HepG2 (cell line): Measurements from ENCODE around the gene LDLRAD4. TPM values are rescaled to one million over a fixed set of nuclear protein-coding genes. Genes with fewer than 3 reads are reported as not detected.
A peak's percentile ranks its signal among the peaks of the same experiment; 100 is the strongest.

Experiments
- AGO2 ChIP-seq: fragments of 200-400 bp; formaldehyde crosslinking; optimal IDR thresholded peaks from 2 replicates; pipeline ENCODE3; 2017; ENCODE audit warnings: mild to moderate bottlenecking, low read depth, low read length, moderate library complexity
- ARHGAP35 ChIP-seq: sonication (generic); formaldehyde crosslinking; IDR thresholded peaks from 2 replicates; pipeline ENCODE4 v1.9.0; 2022; ENCODE audit warnings: mild to moderate bottlenecking, inconsistent platforms, moderate library complexity, missing genetic modification reagents, borderline replicate concordance
- HNRNPLL ChIP-seq: fragments of 200-400 bp; formaldehyde crosslinking; IDR thresholded peaks from 2 replicates; pipeline ENCODE4 v1.6.1; 2017; ENCODE audit warnings: mild to moderate bottlenecking, low read depth, low read length; ENCODE audit not compliant: poor library complexity, severe bottlenecking
- HOXA3 ChIP-seq: sonication (generic); formaldehyde crosslinking; IDR thresholded peaks from 2 replicates; pipeline ENCODE4 v1.5.0; 2020; ENCODE audit warnings: missing genetic modification reagents
- NONO ChIP-seq, 2 experiments: fragments of 450-650 bp in 1 of 2; sonication (generic) in 1 of 2; formaldehyde crosslinking in 1 of 2; IDR thresholded peaks in 1 of 2; conservative IDR thresholded peaks in 1 of 2; 2 replicates each; pipeline versions ENCODE4 v1.6.1 to v1.8.0; 2017 to 2022; ENCODE audit warnings: mild to moderate bottlenecking in 1 of 2, missing genetic modification reagents in 1 of 2, moderate library complexity in 1 of 2
- POLR2AphosphoS5 ChIP-seq: IDR thresholded peaks from 2 replicates; pipeline ENCODE4 v1.6.1; 2012; ENCODE audit warnings: low read depth, low read length
- STAG1 ChIP-seq: sonication (generic); formaldehyde crosslinking; IDR thresholded peaks from 2 replicates; pipeline ENCODE4 v1.4.0; 2020; ENCODE audit warnings: missing genetic modification reagents
- ZBTB7A ChIP-seq: sonication (generic); formaldehyde crosslinking; IDR thresholded peaks from 2 replicates; pipeline ENCODE4 v1.8.0; 2022; ENCODE audit warnings: mild to moderate bottlenecking, missing genetic modification reagents
- ZFX ChIP-seq: sonication (generic); formaldehyde crosslinking; IDR thresholded peaks from 2 replicates; pipeline ENCODE4 v1.4.0; 2020; ENCODE audit warnings: mild to moderate bottlenecking, low read depth, missing genetic modification reagents, moderate library complexity
- ZNF101 ChIP-seq: sonication (generic); formaldehyde crosslinking; IDR thresholded peaks from 2 replicates; pipeline ENCODE4 v1.4.0; 2020; ENCODE audit warnings: mild to moderate bottlenecking, low read depth, missing genetic modification reagents, borderline replicate concordance
- ZNF510 ChIP-seq: sonication (generic); formaldehyde crosslinking; IDR thresholded peaks from 2 replicates; pipeline ENCODE4 v1.4.0; 2020; ENCODE audit warnings: low read depth, mild to moderate bottlenecking, missing genetic modification reagents
- ZNF605 ChIP-seq: sonication (generic); formaldehyde crosslinking; IDR thresholded peaks from 2 replicates; pipeline ENCODE4 v1.8.0; 2022; ENCODE audit warnings: mild to moderate bottlenecking, missing genetic modification reagents
- ZNF652 ChIP-seq: IDR thresholded peaks from 2 replicates; pipeline ENCODE4 v1.6.1; 2016; ENCODE audit warnings: low read depth, borderline replicate concordance
- ZNF777 ChIP-seq: sonication (generic); formaldehyde crosslinking; IDR thresholded peaks from 2 replicates; pipeline ENCODE4 v1.4.0; 2020; ENCODE audit warnings: missing genetic modification reagents
- ZNF790 ChIP-seq: sonication (generic); formaldehyde crosslinking; IDR thresholded peaks from 2 replicates; pipeline ENCODE4 v1.8.0; 2022; ENCODE audit warnings: missing genetic modification reagents, mild to moderate bottlenecking, borderline replicate concordance
- polyA plus RNA-seq, 8 experiments: library from polyadenylated mRNA; depleted of rRNA in 3 of 8; stranded (reverse) in 7 of 8; unstranded in 1 of 8; fragments of >200 nt; fragmentation: Illumina TruSeq in 4 of 8; extraction: Trizol in 4 of 8; gene quantifications; 2 replicates each; pipeline versions ENCODE4 v1.2.1 to v1.2.3, GENCODE V29; 2011 to 2016; ENCODE audit warnings: low read depth in 4 of 8, missing spikeins in 1 of 8, mixed read lengths in 1 of 8; ENCODE audit not compliant: insufficient read depth in 1 of 8
- total RNA-seq, 5 experiments: library from RNA; depleted of rRNA; stranded (reverse); fragments of >200 nt; fragmentation: Illumina TruSeq; extraction: Trizol; gene quantifications; 2 replicates each; pipeline ENCODE4 v1.2.3, GENCODE V29; 2016; ENCODE audit warnings: low read depth in 1 of 5
- TF ChIP-seq, protein P1 (sequence below): sonication (generic); formaldehyde crosslinking; IDR thresholded peaks from 2 replicates; pipeline ENCODE4 v1.5.1; 2020; ENCODE audit warnings: mild to moderate bottlenecking, missing genetic modification reagents, moderate library complexity
- TF ChIP-seq, protein P2 (sequence below): sonication (generic); formaldehyde crosslinking; IDR thresholded peaks from 2 replicates; pipeline ENCODE4 v1.4.0; 2020; ENCODE audit warnings: missing genetic modification reagents
- TF ChIP-seq, protein P3 (sequence below): sonication (generic); formaldehyde crosslinking; IDR thresholded peaks from 2 replicates; pipeline ENCODE4 v1.4.0; 2020; ENCODE audit warnings: missing genetic modification reagents
- TF ChIP-seq, protein P4 (sequence below): IDR thresholded peaks from 2 replicates; pipeline ENCODE4 v1.6.1; 2012; ENCODE audit warnings: inconsistent platforms

The LDLRAD4 gene
- total and polyA plus RNA-seq, 2 of the 13 experiments (the other 11 are each of a cell fraction or from before 2014, with no cell fraction given), result 13.6 to 20.9 TPM

DNA sequence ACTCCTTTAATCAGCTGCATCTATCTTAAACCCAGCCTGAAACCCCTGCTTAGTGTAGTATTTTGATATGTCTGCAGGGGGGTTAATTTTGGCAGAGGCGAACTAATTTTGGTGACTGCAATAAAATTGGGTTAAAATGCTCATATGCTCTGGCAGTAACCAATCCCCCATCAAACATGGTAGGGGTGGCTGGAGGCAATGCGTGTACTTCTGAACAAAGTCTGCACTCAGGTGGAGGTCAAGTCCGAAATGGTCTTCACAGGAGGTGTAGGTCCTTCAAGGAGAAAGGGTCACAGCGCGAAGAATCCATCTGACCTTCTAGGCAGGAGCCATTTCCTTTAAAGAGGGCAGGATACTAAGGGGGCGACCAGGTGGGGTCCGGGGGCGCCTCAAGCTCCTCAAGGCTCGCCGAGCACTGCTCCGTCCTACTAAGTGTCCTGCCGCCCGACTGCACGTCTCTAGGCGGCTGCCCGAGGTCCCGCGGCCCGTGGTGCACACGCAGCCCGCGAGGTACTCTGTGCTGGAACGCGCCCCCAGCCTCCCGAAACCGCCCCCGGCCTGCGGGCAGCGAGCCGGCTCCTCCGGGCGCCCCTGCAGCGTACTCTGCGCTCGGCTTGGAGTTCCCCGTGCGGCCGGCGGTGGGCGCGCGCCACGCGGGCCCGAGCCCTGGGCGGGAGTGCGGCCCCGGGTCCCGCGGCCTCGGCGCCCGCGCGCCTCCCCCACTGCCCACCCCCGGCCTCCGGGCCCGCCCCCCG lies 1.7 kb upstream of the LDLRAD4 start (continued):
- TF ChIP-seq, protein P1, sequence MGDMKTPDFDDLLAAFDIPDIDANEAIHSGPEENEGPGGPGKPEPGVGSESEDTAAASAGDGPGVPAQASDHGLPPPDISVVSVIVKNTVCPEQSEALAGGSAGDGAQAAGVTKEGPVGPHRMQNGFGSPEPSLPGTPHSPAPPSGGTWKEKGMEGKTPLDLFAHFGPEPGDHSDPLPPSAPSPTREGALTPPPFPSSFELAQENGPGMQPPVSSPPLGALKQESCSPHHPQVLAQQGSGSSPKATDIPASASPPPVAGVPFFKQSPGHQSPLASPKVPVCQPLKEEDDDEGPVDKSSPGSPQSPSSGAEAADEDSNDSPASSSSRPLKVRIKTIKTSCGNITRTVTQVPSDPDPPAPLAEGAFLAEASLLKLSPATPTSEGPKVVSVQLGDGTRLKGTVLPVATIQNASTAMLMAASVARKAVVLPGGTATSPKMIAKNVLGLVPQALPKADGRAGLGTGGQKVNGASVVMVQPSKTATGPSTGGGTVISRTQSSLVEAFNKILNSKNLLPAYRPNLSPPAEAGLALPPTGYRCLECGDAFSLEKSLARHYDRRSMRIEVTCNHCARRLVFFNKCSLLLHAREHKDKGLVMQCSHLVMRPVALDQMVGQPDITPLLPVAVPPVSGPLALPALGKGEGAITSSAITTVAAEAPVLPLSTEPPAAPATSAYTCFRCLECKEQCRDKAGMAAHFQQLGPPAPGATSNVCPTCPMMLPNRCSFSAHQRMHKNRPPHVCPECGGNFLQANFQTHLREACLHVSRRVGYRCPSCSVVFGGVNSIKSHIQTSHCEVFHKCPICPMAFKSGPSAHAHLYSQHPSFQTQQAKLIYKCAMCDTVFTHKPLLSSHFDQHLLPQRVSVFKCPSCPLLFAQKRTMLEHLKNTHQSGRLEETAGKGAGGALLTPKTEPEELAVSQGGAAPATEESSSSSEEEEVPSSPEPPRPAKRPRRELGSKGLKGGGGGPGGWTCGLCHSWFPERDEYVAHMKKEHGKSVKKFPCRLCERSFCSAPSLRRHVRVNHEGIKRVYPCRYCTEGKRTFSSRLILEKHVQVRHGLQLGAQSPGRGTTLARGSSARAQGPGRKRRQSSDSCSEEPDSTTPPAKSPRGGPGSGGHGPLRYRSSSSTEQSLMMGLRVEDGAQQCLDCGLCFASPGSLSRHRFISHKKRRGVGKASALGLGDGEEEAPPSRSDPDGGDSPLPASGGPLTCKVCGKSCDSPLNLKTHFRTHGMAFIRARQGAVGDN, result peak; percentile 51
- TF ChIP-seq, protein P2, sequence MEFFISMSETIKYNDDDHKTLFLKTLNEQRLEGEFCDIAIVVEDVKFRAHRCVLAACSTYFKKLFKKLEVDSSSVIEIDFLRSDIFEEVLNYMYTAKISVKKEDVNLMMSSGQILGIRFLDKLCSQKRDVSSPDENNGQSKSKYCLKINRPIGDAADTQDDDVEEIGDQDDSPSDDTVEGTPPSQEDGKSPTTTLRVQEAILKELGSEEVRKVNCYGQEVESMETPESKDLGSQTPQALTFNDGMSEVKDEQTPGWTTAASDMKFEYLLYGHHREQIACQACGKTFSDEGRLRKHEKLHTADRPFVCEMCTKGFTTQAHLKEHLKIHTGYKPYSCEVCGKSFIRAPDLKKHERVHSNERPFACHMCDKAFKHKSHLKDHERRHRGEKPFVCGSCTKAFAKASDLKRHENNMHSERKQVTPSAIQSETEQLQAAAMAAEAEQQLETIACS (CRISPR knock-in tag), result peak; percentile 61; the same call in 1 of the 2 replicates
- TF ChIP-seq POLR2AphosphoS5, result no peak
- 0 out of 2 replicates have a peak, but pooled peaks have one; percentile 51 for TF ChIP-seq ZBTB7A
- peak; percentile 44 for TF ChIP-seq STAG1
- TF ChIP-seq ZNF101 (CRISPR knock-in tag), result no peak
- TF ChIP-seq ZNF605 (CRISPR knock-in tag), result 0 out of 2 replicates have a peak, but pooled peaks have one; percentile 19
- 0 out of 2 replicates have a peak, but pooled peaks have one; percentile 31 for TF ChIP-seq HOXA3 (CRISPR knock-in tag)
- TF ChIP-seq, protein P3, sequence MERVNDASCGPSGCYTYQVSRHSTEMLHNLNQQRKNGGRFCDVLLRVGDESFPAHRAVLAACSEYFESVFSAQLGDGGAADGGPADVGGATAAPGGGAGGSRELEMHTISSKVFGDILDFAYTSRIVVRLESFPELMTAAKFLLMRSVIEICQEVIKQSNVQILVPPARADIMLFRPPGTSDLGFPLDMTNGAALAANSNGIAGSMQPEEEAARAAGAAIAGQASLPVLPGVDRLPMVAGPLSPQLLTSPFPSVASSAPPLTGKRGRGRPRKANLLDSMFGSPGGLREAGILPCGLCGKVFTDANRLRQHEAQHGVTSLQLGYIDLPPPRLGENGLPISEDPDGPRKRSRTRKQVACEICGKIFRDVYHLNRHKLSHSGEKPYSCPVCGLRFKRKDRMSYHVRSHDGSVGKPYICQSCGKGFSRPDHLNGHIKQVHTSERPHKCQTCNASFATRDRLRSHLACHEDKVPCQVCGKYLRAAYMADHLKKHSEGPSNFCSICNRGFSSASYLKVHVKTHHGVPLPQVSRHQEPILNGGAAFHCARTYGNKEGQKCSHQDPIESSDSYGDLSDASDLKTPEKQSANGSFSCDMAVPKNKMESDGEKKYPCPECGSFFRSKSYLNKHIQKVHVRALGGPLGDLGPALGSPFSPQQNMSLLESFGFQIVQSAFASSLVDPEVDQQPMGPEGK, result peak; percentile 38; the same call in 1 of the 2 replicates
- TF ChIP-seq ZNF652 (CRISPR knock-in tag), result no peak
- TF ChIP-seq ZFX (CRISPR knock-in tag), result 0 out of 2 replicates have a peak, but pooled peaks have one; percentile 2
- no peak for TF ChIP-seq NONO (IDR thresholded peaks at IDR 0.05)
- TF ChIP-seq NONO (CRISPR knock-in tag; conservative IDR thresholded peaks at IDR 0.05), result peak; percentile 15; the same call in 1 of the 2 replicates
- TF ChIP-seq ZNF510, result no peak
- 0 out of 2 replicates have a peak, but pooled peaks have one; percentile 69 for TF ChIP-seq ZNF790 (CRISPR knock-in tag)
- peak; percentile 69 for TF ChIP-seq HNRNPLL
- TF ChIP-seq AGO2, result peak; percentile 10
- TF ChIP-seq, protein P4, sequence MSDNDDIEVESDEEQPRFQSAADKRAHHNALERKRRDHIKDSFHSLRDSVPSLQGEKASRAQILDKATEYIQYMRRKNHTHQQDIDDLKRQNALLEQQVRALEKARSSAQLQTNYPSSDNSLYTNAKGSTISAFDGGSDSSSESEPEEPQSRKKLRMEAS, result 0 out of 2 replicates have a peak, but pooled peaks have one; percentile 8
- TF ChIP-seq ZNF777 (CRISPR knock-in tag), result 0 out of 2 replicates have a peak, but pooled peaks have one; percentile 41
- TF ChIP-seq ARHGAP35 (CRISPR knock-in tag), result 0 out of 2 replicates have a peak, but pooled peaks have one; percentile 1
